HG02852 (cell line): ENCODE measurements around the gene CREBZF.
A peak's percentile ranks its signal among the peaks of the same experiment; 100 is the strongest.
"Not testable (repeated sequence)": the region's sequence is repeated elsewhere in the genome, so short reads cannot be mapped to it uniquely, and the experiment has no call there.

Experiments used
- ATAC-seq: cut with Tn5 transposase; IDR thresholded peaks from one replicate; pipeline ENCODE4 v1.9.1; 2021; ENCODE audit warnings: mild to moderate bottlenecking, moderate library complexity; ENCODE audit not compliant: unreplicated experiment

CREBZF gene

DNA sequence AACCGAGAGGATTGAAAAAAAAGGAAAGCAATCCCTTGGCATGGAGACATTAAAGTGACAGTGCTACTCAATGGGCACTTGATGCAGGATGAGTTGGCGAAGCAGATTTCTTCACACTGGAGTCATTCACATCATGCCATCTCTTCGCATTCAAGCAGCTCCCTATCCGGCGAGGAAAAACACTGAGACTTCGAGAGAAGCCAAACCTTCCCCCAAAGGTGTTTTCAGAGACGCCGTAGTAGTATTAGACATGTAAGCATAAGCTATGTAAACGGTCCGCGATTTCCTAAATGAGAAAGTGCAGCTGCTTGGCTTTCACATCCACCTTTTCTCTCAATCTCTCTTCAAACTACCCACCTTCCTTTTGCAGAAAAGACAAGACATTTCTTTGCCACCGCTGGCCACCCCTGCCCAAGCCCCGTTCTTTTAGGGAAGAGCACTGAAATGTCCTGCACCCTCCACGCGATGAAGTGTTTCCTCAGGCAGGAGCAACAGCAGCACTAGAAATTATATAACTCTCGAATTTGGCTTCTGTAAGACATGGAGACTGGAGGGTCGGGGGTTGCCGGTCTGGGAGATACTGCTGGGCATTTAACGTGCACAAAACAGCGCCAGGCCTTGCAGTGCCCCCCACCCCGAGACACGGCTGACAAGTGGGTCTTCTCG lies 37.5 kb downstream of the CREBZF start, which contains the start of gene DLG2:
Gene DLG2 (minus strand): TSS at position 13 of the 666 bp plus-strand sequence.
- ATAC-seq = peak; percentile 2

DNA sequence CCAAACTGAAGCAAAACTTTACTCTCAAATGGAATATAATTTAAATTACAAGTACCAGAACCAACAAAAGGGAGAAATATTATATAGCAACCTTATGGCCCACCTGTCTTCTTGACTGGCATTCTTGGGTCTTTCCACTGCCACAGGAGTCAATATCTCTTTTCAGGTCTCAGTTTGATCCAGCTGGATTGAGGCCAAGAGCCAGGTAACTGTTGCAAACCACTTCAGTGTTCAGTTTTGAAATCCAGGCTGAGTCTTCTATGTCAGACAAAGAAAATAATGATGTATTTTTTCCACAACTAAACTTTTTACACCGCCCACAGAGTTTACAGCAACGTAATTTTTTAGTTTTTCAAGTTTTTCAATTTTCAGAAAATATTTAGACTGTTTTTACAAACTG lies 38.4 kb downstream of the CREBZF start:
- no peak for ATAC-seq

DNA sequence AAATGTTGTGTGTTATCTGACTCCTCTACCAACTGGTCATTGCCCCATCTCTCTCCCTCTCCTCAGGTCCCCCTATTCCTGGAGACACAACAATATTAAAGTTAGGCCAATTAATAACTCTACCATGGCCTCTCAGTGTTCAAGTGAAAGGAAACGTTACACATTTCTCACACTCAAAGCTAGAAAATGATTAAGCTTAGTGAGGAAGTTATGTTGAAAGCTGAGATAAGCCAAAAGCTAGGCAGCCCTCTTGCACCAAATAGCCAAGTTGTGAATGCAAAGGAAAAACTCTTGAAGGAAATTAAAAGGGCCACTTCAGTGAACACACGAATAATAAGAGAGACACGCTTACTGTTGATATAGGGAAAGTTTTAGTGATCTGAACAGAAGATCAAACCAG lies 44.7 kb downstream of the CREBZF start:
- no peak for ATAC-seq

DNA sequence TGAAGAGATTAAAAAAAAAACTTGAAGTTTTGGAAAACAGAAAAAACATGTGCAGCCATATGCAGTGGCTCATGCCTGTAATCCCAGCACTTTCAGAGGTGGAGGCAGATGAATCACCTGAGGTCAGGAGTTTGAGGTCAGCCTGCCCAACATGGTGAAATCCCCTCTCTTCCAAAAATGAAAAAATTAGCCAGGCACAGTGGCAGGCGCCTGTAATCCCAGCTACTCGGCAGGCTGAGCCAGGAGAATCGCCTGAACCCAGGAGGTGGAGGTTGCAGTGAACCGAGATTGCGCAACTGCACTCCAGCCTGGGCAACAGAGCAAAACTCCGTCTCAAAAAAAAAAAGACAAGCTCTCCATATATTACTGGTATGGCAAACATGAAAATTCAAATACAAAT lies 45.4 kb downstream of the CREBZF start:
- no peak for ATAC-seq

DNA sequence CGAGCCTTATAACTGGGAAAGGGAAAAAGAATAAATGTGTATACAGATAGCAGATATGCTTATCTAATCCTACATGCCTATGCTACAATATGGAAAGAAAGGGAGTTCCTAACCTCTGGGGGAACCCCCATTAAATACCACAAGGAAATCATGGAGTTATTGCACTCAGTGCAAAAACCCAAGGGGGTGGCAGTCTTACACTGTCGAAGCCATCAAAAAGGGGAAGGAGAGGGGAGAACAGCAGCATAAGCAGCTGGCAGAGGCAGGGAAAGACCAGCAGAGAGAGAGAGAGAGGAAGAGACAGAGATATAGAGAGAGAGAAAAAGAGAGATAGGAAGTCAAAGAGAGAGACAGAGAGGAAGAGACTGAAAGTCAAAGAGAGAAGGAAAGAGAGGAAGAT lies 53.3 kb downstream of the CREBZF start:
- not testable (repeated sequence) for ATAC-seq
